ENCODE results near the gene DACH1.

DACH1 gene

GRCh38 chr13:71499944-71500514 is 367.0 kb downstream of the DACH1 start:
- no peak for DNase-seq (ENCODE audit: low read depth in 2 of 2, low spot score in 1 of 2)

GRCh38 chr13:71499235-71499634 is 367.8 kb downstream of the DACH1 start:
- no peak for DNase-seq (ENCODE audit: low read depth in 2 of 2, low spot score in 1 of 2)

- DNase-seq (ENCODE audit: low read depth in 2 of 2, low spot score in 1 of 2): no peak
Observed at GRCh38 chr13:71493189-71493588, 373.8 kb downstream of the DACH1 start.

GRCh38 chr13:71492346-71492871 is 374.6 kb downstream of the DACH1 start:
- DNase-seq (ENCODE audit: low read depth in 2 of 2, low spot score in 1 of 2): no peak

GRCh38 chr13:71491010-71491409 is 376.0 kb downstream of the DACH1 start:
- DNase-seq (ENCODE audit: low read depth in 2 of 2, low spot score in 1 of 2): no peak

GRCh38 chr13:71489041-71489440 is 378.0 kb downstream of the DACH1 start:
- no peak for DNase-seq (ENCODE audit: low read depth in 2 of 2, low spot score in 1 of 2)

GRCh38 chr13:71488201-71488600 is 378.8 kb downstream of the DACH1 start:
- no peak for DNase-seq (ENCODE audit: low read depth in 2 of 2, low spot score in 1 of 2)

- DNase-seq (ENCODE audit: low read depth in 2 of 2, low spot score in 1 of 2): no peak
Observed at GRCh38 chr13:71485913-71486312, 381.1 kb downstream of the DACH1 start.

GRCh38 chr13:71483733-71484132 is 383.3 kb downstream of the DACH1 start:
- DNase-seq (ENCODE audit: low read depth in 2 of 2, low spot score in 1 of 2): no peak

GRCh38 chr13:71481501-71481900 is 385.5 kb downstream of the DACH1 start:
- no peak for DNase-seq (ENCODE audit: low read depth in 2 of 2, low spot score in 1 of 2)

GRCh38 chr13:71481046-71481445 is 386.0 kb downstream of the DACH1 start:
- no peak for DNase-seq (ENCODE audit: low read depth in 2 of 2, low spot score in 1 of 2)

- no peak for DNase-seq (ENCODE audit: low read depth in 2 of 2, low spot score in 1 of 2)
Observed at GRCh38 chr13:71477735-71478134, 389.3 kb downstream of the DACH1 start.

GRCh38 chr13:71474936-71475335 is 392.1 kb downstream of the DACH1 start:
- DNase-seq (ENCODE audit: low read depth in 2 of 2, low spot score in 1 of 2): no peak

GRCh38 chr13:71469626-71470025 is 397.4 kb downstream of the DACH1 start:
- DNase-seq (ENCODE audit: low read depth in 2 of 2, low spot score in 1 of 2): no peak

GRCh38 chr13:71464686-71465085 is 402.3 kb downstream of the DACH1 start:
- DNase-seq (ENCODE audit: low read depth in 2 of 2, low spot score in 1 of 2): no peak

GRCh38 chr13:71461892-71462291 is 405.1 kb downstream of the DACH1 start:
- DNase-seq (ENCODE audit: low read depth in 2 of 2, low spot score in 1 of 2): no peak

GRCh38 chr13:71460211-71460610 is 406.8 kb downstream of the DACH1 start:
- no peak for DNase-seq (ENCODE audit: low read depth in 2 of 2, low spot score in 1 of 2)

- no peak for DNase-seq (ENCODE audit: low read depth in 2 of 2, low spot score in 1 of 2)
Observed at GRCh38 chr13:71459708-71460107, 407.3 kb downstream of the DACH1 start.

- no peak for DNase-seq (ENCODE audit: low read depth in 2 of 2, low spot score in 1 of 2)
Observed at GRCh38 chr13:71457645-71458044, 409.4 kb downstream of the DACH1 start.

GRCh38 chr13:71456136-71456535 is 410.9 kb downstream of the DACH1 start:
- no peak for DNase-seq (ENCODE audit: low read depth in 2 of 2, low spot score in 1 of 2)

- DNase-seq (ENCODE audit: low read depth in 2 of 2, low spot score in 1 of 2): no peak
Observed at GRCh38 chr13:71454509-71454908, 412.5 kb downstream of the DACH1 start.

- no peak for DNase-seq (ENCODE audit: low read depth in 2 of 2, low spot score in 1 of 2)
Observed at GRCh38 chr13:71448080-71448630, 418.8 kb downstream of the DACH1 start.

- no peak for DNase-seq (ENCODE audit: low read depth in 2 of 2, low spot score in 1 of 2)
Observed at GRCh38 chr13:71437704-71438103, 429.3 kb downstream of the DACH1 start.

All from stimulated activated CD8-positive, alpha-beta memory T cell treated with anti-CD3 and anti-CD28 coated beads, Interleukin-4, amount 100 ng/mL, for 1 hour (primary cell).